RWPE1 (cell line): ENCODE data around the gene EXOSC10.

Experiments used
- CTCF ChIA-PET: fragments of 350-600 bp; sonication (Branson Sonifier 250); formaldehyde crosslinking; extraction: SDS; loops from one replicate; lab custom pipeline; 2021; lab: Yijun Ruan, JAX
- POLR2A ChIA-PET: fragments of 400-600 bp; formaldehyde crosslinking; extraction: SDS; loops from one replicate; lab custom pipeline; 2020; ENCODE audit warnings: antibody characterized with exemption; ENCODE audit not compliant: low non-redundant PET; lab: Yijun Ruan, JAX
- DNase-seq: peaks from one replicate; pipeline ENCODE4 v3.0.0; 2012; ENCODE audit warnings: low spot score
- H3K27ac ChIP-seq: fragments of 450-650 bp; 2 replicates; pipeline ENCODE4 v1.5.1; 2017
- TF ChIP-seq, protein P1 (sequence below): fragments of 450-650 bp; conservative IDR thresholded peaks from 2 replicates; pipeline ENCODE4 v1.5.1; 2017; ENCODE audit warnings: low read depth, mild to moderate bottlenecking

The EXOSC10 gene

DNA sequence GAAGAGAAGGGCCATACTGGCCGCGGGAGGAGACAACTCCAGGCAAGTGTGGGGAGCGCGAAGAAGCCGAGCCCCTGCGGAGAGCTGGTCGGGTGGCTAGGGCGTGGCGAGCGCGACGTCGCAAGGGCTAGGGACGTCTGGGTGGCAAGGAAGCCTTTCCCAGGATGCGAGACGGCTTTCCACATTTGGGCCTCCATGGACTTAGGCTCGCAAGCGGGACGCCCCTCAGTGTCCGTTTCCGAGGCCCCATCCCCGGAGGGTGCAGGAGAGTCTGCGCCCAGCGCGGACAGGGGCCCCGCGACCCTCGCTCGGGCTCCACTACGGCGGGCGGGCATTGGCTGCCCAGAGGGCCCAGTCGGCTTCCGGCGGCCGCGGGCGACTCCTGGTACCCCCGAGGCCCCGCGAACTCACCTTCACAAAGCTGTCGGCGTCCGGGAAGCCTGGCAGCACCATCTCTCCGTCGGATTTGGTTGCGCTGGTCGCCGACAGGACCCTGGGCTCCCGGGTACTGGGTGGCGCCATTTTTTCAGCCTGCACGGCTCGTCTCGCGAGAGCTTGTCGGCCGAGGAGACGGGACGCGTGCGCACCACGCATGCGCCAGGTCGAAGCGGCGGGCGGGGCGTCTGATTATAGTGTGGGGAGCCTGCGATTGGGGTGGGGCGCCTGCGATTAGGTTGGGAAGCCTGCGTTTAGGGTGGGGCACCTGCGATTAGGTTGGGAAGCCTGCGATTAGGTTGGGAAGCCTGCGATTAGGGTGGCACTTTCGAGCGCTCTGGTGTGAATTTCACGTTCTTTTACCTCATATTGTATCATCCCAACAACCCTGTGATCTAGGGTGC lies at the start of gene EXOSC10:
TSS of gene EXOSC10 (minus strand) at position 560 of the 839 bp plus-strand sequence. CDS start at position 522, 38 bp downstream.
- ChIA-PET POLR2A (interaction anchor here (1.2 to 1.5 kb wide), 2 partner anchors 19 to 79 kb away, joined by 3 to 4 read pairs; no protein-coding TSS in a partner anchor), CTCF (interaction anchor here (0.6 kb wide), 1 partner anchor 18 kb away, joined by 5 read pairs; no protein-coding TSS in a partner anchor)
- H3K27ac ChIP-seq: peak within 1 kb of the TSS; percentile 83
- DNase-seq: peak; percentile 97
- TF ChIP-seq, protein P1, sequence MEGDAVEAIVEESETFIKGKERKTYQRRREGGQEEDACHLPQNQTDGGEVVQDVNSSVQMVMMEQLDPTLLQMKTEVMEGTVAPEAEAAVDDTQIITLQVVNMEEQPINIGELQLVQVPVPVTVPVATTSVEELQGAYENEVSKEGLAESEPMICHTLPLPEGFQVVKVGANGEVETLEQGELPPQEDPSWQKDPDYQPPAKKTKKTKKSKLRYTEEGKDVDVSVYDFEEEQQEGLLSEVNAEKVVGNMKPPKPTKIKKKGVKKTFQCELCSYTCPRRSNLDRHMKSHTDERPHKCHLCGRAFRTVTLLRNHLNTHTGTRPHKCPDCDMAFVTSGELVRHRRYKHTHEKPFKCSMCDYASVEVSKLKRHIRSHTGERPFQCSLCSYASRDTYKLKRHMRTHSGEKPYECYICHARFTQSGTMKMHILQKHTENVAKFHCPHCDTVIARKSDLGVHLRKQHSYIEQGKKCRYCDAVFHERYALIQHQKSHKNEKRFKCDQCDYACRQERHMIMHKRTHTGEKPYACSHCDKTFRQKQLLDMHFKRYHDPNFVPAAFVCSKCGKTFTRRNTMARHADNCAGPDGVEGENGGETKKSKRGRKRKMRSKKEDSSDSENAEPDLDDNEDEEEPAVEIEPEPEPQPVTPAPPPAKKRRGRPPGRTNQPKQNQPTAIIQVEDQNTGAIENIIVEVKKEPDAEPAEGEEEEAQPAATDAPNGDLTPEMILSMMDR: no peak

DNA sequence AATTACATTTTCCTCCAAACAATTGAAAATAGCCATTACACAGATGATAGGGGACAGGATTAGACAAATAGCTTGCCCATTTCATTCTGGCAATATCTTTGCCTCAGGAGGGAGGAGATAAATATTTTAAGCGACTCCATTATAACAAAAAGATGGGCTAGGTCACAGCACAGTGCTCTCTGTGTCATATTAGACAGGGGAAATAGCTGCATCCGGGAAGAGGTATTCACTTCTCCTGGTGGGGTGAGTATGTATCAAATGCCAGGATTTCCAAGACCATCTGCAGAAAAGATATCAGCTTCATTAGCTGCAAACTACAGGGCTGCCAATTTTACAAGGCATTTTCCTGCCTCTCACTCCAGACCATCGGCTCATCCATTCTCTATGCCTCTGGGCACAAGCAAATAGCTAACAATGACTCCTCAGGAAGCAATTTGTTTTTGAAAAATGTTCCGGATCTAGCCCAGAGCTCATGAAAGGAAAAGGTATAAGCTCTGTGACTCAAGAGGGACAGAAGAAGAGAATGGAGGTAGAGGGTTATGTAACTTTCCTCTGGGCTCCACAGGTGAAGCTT lies 47.6 kb upstream of the EXOSC10 start:
- POLR2A ChIA-PET: no interaction called here
- TF ChIP-seq, protein P1: no peak
- DNase-seq: peak; percentile 42
- CTCF ChIA-PET: interaction anchor here (1.1 kb wide), 1 partner anchor 109 kb away, joined by 4 read pairs; no protein-coding TSS in a partner anchor
- H3K27ac ChIP-seq: no peak overlapping the region

DNA sequence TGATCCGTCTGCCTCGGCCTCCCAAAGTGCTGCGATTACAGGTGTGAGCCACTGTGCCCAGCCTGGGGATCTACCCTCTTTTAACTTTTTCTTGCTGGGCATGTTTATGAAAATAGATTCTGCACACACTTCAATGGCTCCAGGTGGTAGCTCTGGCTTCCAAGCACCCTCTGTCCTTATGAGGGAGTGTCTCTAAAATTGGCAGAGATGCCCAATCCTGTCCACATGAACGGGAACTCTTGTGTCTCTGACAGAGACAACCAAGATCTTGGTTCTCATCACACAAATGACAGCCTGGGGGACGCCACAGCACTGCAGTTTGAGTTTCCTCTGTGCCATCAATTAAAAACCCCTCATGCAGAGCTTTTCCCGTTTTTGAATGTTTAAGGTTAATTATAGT lies 46.1 kb upstream of the EXOSC10 start:
- ChIA-PET CTCF (interaction anchor here (0.7 to 1.3 kb wide), 2 partner anchors 36 to 108 kb away, joined by 3 to 4 read pairs; no protein-coding TSS in a partner anchor), POLR2A (no interaction called here)
- no peak for DNase-seq
- H3K27ac ChIP-seq: peak overlapping the region; percentile 34
- TF ChIP-seq, protein P1: no peak

DNA sequence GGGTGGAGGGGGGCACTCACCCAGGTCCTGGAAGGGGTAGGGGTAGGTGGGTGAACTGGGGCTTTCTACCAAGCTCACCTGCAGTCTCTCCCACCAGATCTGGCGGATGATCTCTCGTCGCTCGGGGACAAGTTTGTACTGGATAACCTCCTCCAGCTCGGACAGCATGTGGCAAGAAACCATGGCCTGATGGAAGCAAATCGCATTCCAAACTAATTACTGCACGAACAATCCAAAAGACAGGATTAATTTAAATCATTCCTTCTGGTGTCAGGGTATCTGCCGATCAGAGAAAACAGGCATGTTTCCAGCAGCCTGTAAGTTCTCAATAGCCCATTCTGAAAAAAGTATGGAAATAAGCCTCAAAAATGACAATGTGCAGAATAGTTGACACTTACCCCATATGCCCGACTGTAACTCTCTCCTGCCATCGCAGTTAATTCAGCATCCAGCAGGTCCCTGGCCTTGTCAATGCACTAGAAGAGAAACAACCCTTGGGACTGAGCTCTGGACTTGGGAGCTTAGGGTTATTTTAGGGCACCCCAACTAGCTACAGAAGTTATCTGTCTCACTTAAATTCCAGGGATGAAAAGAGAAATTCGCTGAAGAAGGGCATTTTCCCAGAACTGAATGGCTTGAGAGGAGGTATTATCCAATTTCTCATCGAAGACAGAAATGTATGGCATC lies 45.0 kb upstream of the EXOSC10 start:
- peak; percentile 42 for DNase-seq
- peak overlapping the region; percentile 69 for H3K27ac ChIP-seq
- TF ChIP-seq, protein P1: no peak
- ChIA-PET POLR2A (no interaction called here), CTCF (interaction anchor here (0.5 to 1.3 kb wide), 2 partner anchors 107 to 581 kb away, joined by 4 to 6 read pairs; no protein-coding TSS in a partner anchor)

DNA sequence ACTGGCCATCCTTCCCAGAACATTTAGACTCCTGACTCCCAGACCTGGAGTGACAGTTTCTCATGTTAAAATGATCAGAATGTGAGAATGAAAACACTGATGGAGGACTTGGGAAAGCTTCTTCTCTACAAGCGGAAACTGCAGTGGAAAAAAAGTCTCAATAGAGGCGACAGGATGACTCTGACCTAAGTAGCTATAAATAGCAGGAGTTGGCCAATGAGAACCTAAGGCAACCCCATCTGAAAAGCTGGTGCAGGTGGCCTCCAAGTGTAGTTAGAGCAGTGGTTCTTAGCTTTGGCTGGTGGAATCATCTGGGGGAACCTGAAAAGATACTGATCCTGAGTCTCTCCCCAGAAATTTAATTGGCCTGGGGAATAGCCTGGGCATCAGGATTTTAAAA lies 44.2 kb upstream of the EXOSC10 start:
- H3K27ac ChIP-seq: peak overlapping the region; percentile 69
- TF ChIP-seq, protein P1: no peak
- no peak for DNase-seq
- ChIA-PET POLR2A (no interaction called here), CTCF (no interaction called here)

DNA sequence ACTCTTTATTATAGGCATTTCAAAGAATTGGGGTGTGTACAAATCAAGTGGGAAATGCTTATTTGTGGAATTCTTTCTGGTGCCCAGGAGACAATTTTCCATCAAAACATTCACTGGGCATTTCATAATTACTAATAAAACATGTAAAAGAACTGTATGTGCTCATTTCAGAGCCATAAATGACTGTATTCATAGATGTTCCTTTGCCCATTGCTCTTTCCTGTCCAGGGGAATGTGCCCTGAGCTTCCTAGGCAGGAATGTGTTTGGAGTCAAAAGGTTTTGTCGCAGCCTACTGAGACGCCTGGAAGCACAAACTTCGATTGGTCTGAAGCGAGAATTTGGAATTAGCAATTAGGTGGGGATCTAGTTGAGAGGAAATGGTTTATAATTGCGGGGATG lies 43.7 kb upstream of the EXOSC10 start:
- DNase-seq: no peak
- TF ChIP-seq, protein P1: no peak
- ChIA-PET POLR2A (no interaction called here), CTCF (no interaction called here)
- no peak overlapping the region for H3K27ac ChIP-seq
